H54 (cell line): Measurements from ENCODE around the gene HIVEP2.

ENCODE experiments used
- DNase-seq: peaks from one replicate; pipeline ENCODE4 v3.0.0; 2011; ENCODE audit warnings: low spot score, mixed read lengths; ENCODE audit not compliant: insufficient read length
- FAIRE-seq: peaks from 3 replicates; lab custom pipeline; 2011; peaks lifted over from hg19 to GRCh38; lab: Jason Lieb, UNC
- POLR2A ChIP-seq: IDR thresholded peaks from 2 replicates; pipeline ENCODE4 v1.6.1; 2011; ENCODE audit warnings: low read depth, mild to moderate bottlenecking, low read length

The HIVEP2 gene

DNA sequence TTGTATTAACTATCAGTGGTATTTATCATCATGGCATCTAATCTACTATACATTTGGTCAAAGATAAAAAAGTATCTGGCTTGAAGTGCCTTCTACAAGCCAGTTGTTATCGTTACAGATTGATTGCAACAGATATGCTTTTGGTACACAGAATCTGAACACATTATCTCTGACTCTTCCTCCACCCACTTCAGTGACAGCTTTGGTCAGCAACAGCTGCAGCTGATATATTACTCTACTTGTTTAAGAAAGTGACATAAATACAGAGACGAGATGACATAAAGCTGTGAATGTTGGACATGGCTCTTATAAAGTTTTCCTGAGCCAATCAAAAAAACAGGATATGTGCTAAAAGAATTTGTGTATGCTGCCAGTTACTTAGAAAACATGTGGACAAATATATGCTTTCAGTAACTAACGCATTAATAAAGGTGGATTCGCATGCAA, 77.6 kb downstream of the HIVEP2 start:
- no peak for FAIRE-seq
- DNase-seq: no peak
- no peak for TF ChIP-seq POLR2A

DNA sequence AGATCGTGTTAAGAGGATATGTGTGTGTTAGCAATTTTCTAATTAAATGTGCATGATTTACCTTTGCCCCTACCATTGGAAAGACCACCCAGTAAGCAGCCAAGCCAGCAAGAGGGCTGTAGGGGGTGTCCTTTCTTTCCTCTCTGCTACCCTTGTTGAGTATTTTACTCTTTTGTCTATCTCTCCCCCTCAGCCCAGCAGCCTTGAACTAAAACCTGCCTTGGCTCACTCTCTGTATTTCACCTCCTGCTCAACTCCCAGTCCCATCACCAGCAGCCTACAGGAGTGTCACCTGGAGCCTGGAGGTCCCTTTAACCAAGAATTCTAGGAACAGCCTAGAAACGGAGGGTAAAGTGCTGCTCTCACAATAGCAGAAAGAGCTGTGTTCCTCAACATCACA, 81.0 kb downstream of the HIVEP2 start:
- FAIRE-seq (no peak), DNase-seq (no peak)
- TF ChIP-seq POLR2A: no peak

DNA sequence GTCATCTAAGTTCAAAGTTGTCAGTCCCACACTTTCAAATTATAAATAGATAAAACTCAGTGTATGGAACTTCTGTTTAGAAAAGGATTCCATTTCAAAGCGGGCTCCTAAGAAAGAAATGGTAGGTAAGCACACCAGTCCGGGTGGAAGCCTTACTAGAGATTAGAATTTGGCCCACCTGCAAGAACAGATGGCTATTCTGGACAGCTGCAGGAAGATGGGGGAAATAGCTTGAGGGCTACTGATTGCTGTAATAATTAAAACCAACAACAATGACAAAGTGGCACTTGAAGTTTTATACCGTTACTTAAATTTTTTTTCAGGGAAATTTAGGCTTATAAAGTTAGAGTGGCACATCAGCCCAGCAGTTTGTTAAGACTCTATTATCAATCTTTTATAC, 83.3 kb downstream of the HIVEP2 start:
- FAIRE-seq: no peak
- DNase-seq: no peak
- no peak for TF ChIP-seq POLR2A

DNA sequence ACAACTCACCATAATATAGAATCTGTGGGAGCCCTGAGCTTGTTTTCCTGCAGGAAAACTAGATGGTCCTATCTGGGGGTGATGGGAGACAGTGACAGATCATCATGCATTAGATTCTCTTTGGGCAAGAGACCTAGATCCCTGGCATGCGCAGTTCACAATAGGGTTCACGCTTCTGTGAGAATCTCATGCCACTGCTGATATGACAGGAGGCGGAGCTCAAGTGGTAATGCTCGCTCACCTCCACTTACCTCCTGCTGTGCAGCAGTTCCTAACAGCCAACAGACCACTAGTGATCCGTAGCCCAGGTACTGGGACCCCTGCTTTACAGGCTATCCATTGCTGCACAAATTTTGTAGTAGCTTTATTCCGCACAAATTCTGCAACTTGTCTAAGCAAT, 84.5 kb downstream of the HIVEP2 start:
- FAIRE-seq: no peak
- no peak for TF ChIP-seq POLR2A
- DNase-seq: no peak

DNA sequence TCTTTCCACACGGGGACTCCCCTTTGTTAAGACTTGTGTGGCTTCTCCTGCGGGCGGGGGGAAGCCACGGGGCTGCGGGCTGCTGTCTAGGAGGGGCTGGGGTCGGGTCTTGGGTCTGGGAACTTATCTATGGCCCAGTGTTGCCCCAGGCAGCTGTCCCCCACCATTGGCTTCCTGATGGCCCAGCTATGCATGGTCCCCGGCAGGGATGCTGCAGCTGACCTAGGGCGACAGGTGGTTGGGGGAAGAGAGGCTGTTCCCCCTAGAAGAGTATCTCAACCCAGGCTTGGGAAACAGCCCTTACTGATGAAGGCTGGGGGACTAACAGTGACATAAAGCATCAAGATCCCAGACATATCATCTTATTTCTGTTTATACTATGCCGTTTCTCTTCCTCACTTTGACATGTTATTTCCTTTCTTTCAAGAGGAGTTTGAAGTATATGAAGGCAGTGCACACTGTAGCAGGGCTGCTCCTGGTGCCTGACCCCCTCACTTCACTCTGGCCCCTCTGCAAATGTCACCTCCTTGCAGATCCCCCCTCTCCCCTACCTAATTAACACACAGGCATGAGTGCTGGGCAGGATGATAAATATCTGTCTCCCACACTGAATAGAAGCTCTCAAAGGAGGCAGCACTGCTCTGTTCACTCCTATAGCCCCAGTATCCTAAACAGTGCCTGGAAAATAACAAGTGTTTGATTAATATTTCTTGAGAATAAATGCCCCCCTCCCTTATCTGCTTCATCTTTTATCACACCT, 87.0 kb downstream of the HIVEP2 start:
- no peak for DNase-seq
- no peak for TF ChIP-seq POLR2A
- FAIRE-seq: no peak

DNA sequence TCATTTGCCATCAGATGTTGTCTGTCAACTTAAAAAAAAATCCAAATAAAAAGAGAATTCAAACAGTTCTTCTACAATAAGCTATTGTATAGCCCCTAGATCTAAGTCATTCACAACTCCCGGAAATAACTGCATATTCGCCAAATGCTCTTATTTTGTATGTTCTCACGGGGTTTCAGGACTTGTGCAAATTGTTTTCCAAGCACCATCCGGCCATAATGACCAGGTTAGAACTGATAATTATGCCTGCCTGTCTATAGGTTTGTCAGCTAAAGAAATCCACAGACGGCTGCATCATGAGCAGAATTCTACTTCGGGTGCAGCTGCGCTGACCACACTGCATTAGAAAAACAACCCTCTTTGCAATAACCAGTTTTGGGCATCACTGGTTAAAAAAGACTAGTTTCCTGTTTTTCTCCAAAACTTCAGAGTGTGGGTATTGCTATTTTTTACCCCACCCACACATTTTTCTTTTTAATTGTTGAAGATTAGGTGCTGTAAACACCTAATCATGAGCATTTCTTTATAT, 87.7 kb downstream of the HIVEP2 start:
- FAIRE-seq: no peak

DNA sequence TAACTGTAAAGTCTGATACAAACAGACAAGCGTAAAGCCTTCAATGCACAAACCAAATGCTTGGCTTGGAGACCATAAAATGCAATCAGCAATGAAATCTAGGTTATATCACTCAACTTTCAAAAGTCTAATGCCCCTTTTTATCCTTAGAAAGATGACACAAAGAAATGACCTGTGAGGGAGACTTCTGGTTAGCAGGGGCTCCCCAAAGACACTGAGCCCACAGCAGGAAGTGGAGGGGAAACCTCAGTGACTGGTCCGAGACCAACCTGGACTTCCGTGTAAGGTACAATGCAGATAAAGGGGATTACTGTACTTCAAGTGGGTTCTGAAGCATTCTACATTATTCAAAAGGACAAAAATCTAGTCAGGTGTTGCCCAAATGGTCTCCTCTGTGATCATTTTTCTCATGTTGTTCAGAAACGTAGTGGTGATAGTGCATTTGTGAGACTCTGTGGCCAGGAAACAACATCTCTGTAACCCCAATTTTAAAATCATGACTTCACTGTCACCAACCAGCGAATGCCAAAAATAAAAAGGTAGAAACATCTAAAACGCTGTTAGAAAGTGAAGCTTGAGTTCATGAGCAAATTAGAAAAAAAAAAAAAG, 88.2 kb downstream of the HIVEP2 start:
- no peak for TF ChIP-seq POLR2A
- FAIRE-seq (no peak), DNase-seq (no peak)

More for the DNA sequence above, 87.7 kb downstream of the HIVEP2 start:
- TF ChIP-seq POLR2A: no peak
- DNase-seq: no peak

DNA sequence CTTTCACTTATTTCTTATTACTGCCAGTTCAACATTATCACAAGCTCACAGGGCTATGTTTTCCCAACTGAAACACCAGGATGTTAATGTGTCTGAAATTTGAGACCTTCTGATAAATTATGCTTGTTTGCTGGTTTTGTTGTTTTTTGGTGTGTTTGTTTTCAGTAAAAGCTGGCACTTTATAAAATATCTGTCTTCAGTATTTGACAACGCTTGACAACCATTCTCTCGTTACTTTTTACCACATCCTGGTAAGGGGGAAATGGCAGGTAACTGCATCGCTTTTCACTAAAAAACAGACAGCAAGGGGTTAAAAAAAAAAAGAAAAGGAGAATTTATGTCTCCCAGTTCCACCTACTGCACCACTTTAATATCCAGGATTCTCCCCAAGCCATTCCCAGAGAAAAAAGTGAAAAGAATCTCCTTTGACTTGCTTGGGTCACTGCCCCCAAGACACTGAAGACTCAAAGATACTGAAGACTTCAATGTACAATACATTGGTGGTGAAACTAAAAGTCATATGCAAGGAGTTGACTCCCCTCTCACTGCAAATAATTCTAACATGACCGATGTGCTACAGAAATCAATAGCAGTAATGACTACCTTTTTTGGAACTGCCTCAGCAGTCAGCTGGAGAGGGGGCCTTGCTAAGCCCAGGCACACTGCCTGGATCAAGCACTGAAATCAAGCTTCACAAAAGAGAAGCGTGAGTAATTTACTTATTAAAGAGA, 88.9 kb downstream of the HIVEP2 start:
- DNase-seq (no peak), FAIRE-seq (no peak)
- TF ChIP-seq POLR2A: no peak

DNA sequence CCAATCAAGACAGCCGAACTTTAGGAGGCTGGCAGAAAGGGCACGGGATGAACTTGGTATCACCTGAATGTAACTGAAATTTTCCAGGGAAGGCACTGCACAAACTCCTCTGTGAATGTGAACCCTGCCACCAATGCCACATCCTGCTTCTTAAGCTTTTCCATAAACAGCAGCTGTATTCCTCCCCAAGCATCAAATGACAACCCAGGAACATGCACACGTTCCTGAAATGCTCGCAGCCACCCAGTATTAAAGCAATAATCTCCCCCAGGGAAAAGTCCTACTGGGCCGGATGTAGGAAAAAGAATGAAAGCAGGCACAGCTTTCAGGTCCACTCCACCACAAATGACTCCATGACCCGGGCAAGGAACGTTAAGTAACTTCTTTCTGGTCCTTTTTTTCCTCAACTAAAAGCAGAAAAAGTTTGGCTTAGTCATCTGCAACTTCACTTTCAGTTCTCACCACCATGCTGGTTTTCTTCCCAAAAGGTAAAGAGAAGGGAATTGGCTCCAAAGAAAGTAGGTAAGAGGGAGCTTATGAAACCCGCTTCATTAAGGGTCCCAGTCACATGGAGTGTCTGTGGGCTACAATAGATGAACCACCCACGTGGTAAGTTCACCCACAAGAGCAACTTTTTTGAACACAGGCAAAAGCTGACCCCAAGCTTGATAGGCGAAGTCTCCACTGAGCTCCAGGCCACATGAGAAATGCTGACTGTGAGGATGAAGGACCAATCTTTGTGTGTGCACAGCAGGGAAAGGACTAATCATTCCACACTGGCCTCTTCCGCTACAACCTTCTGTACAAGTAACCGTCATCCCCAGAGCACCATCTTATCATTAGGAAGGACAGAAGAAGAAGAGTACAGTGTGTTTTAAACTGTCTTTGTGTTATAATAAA, 90.1 kb downstream of the HIVEP2 start:
- no peak for FAIRE-seq
- TF ChIP-seq POLR2A: no peak
- no peak for DNase-seq

DNA sequence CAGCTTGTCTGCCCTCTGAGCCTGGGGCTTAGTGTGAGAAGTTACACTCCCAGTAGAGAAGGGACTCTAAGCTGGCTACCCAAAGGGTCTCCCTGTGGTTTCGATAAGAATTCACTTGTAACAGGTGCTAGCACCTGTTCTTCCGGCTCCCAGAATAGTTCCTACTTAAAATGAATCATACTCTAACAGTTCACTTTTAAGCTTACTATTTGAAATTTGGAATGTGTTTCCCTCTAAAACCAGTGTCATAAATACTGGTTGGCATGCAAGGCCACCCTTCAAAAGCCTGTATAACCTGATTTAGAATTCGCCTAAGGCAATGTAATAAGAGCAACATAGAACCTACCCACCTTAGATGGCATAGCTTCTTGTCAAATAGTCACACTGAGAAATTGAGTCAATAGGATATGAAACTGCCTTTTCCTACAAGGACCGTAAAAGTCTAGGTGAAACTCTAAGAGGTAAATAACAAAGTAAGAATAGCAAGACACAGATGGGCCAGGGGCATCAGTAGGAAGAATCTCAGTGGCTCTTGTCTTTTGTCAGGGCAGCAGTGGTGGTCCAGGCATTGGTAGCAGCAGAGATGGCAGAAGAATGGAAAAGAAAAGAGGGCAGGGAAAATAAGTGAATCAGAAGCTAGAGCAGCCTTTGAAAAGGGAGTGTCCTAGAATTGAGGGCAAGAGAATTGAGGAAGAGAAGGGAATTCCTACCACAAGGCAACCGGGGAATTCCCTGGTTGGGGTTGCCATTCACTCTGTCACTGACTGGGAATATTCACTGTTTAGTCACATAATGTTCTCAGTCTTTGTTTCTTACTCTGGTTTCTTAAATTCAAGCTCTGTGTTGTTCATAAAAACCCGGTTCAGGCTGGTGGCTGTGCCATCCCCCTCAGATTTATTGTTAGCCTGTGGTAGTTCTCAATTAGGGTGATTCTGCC, 91.5 kb downstream of the HIVEP2 start:
- FAIRE-seq (no peak), DNase-seq (no peak)
- no peak for TF ChIP-seq POLR2A

DNA sequence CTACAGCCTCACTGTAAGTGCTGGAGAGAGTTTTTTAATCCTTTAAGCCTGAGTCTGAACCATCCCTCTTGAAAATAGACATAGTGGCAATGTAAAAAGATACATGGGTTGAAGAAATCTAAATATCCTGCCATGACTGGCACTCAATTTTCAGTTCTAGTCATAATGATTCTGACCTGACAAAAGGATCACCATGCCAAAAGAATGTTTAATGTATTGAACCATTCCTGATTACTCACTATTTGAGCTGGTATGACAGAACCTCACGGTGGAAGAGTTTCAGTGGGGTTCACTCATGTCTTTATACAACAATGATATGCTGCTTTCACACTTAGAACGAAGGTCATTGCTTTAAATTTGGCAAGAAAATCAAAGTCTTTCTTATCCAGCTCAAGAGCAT, 93.4 kb downstream of the HIVEP2 start:
- TF ChIP-seq POLR2A: no peak
- FAIRE-seq (no peak), DNase-seq (no peak)

DNA sequence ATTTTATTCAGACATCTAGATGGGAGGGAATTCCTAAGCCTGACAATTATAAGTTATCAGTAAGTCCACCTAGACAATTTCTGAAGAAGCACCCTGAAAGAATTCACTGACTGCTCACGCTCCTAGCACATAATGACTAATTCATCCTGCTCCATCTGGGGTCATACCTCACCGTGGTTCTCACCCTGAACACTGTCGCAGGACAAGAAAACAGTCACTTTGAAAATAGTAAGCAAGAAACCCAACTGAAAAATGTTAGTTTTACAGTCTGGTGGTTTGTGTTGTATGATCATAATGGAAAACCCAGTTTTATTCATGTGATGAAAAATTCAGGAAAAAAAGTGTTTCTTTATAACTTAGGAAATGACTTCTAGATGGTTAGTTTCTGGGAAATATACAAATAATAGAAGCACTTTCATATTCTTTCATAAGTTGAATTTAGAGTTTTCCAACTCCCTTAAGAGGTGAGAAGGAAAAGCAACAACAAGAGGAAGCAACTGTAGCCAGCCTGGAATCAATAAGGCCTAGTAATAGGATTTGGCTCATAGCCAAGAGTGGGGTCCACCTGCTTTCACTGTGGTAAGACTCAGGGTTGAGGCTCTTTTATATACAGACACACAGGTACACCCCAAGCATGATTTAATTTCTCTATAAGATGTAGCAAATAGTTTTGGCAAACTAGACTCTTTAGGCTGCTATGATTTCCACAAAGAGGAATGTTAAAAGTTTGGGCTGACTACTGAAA, 94.1 kb downstream of the HIVEP2 start:
- FAIRE-seq (no peak), DNase-seq (no peak)
- TF ChIP-seq POLR2A: no peak
